Measurements from ENCODE around the gene LGI4. TPM values are rescaled to one million over a fixed set of nuclear protein-coding genes. Genes with fewer than 3 reads are reported as not detected.

The LGI4 gene
- total RNA-seq, 1 donor from 2014 or later = 0.20 TPM

DNA sequence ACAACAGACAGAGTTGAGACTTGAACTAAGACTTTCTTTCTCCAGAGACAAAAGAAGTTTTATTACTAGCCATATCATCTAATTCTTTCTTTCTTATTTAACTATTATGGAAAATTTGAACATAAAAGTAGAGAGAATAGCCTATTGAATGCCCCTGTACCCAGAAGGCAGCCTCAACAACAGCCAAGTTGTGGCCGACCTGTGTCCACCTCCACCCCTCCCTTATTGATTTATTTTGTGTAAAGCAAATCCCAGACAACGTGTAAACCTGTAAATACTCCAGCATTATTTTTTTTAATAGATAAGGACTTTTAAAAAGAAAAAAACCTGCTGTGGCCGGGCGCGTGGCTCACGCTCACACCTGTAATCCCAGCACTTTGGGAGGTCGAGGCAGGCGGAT, 45.3 kb downstream of the LGI4 start:
- no peak overlapping the region for H3K4me2 ChIP-seq (ENCODE audit: low read length)
- no peak for FAIRE-seq

DNA sequence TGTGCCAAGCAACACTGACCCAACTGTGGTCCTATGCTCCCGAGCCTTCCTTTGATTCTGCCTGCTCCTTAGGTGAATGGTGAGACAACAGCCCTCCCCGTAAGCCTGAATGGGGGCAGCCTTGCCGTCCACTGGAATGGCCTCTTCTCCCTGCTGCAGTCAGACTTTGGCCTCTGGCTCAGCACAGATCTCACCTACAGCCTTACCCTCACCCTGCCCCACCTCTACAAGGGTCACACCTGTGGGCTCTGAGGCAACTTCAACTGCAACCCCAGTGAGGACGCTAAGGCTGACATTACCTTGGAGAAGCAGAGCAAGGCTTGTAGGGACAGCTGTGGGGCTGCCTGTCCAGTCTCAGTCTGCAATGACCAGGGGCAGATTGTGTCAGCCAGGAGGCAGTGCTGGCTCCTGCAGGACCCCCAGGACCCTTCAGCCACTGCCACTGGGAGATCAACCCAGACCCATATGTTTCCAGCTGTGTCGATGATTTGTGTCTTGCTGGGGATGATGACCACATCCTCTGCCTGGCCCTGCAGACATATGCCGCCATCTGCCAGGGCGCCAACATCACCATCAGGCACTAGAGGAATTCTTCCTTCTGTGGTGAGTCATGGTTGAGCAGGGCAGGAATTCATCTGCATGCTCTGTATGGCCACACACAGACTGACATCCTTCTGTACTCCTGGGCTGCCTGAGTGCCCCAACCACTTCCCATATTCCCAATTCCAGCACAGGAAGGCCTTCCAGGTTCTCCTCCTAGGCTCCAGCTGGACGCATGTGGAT, 46.5 kb downstream of the LGI4 start:
- no peak overlapping the region for H3K4me3 Mint-ChIP-seq (ENCODE audit: unreplicated experiment)
- H3K27ac ChIP-seq (ENCODE audit: low read depth, low read length) = no peak overlapping the region
- no peaks in the 10 kb centered on the region for H3K79me2 ChIP-seq (ENCODE audit: insufficient read depth, low read length)
- H3K27ac Mint-ChIP-seq (ENCODE audit: unreplicated experiment) = peak overlapping the region; percentile 79
- no peaks in the 10 kb centered on the region for H3K9me3 Mint-ChIP-seq (ENCODE audit: unreplicated experiment)
- H3K27me3 ChIP-seq (ENCODE audit: insufficient read depth, low read length) = no peaks in the 10 kb centered on the region
- no peak for TF ChIP-seq EZH2 (IDR thresholded peaks at IDR 0.05; ENCODE audit: insufficient read depth, low read length)
- TF ChIP-seq, protein P1, sequence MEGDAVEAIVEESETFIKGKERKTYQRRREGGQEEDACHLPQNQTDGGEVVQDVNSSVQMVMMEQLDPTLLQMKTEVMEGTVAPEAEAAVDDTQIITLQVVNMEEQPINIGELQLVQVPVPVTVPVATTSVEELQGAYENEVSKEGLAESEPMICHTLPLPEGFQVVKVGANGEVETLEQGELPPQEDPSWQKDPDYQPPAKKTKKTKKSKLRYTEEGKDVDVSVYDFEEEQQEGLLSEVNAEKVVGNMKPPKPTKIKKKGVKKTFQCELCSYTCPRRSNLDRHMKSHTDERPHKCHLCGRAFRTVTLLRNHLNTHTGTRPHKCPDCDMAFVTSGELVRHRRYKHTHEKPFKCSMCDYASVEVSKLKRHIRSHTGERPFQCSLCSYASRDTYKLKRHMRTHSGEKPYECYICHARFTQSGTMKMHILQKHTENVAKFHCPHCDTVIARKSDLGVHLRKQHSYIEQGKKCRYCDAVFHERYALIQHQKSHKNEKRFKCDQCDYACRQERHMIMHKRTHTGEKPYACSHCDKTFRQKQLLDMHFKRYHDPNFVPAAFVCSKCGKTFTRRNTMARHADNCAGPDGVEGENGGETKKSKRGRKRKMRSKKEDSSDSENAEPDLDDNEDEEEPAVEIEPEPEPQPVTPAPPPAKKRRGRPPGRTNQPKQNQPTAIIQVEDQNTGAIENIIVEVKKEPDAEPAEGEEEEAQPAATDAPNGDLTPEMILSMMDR (IDR thresholded peaks at IDR 0.05; ENCODE audit: insufficient read depth, low read depth, low read length) = no peak
- peak overlapping the region; percentile 54 for H3K4me2 ChIP-seq (ENCODE audit: low read length)
- FAIRE-seq (peak; percentile 78), DNase-seq (ENCODE audit: low read depth) (peak; percentile 80)
- no peaks in the 10 kb centered on the region for H3K36me3 Mint-ChIP-seq (ENCODE audit: low read depth, unreplicated experiment)
- H2AFZ ChIP-seq (ENCODE audit: low read depth, low read length) = no peak overlapping the region
- H3K9me3 ChIP-seq (ENCODE audit: insufficient read depth, low read depth, low read length) = no peaks in the 10 kb centered on the region
- H3K4me1 ChIP-seq (ENCODE audit: insufficient read depth, low read length) = peaks cover 17% of the 10 kb centered on the region
- H4K20me1 ChIP-seq (ENCODE audit: insufficient read depth, low read length) = no peaks in the 10 kb centered on the region
- peaks cover 5% of the 10 kb centered on the region for H3K4me1 Mint-ChIP-seq (ENCODE audit: low read depth, unreplicated experiment)
- peaks cover 8% of the 10 kb centered on the region for H3K27me3 Mint-ChIP-seq (ENCODE audit: low read depth, unreplicated experiment)
- H3K9ac ChIP-seq (ENCODE audit: low read length) = no peak overlapping the region
- H3K4me3 ChIP-seq (ENCODE audit: insufficient read depth, low read depth, low read length) = no peak overlapping the region
- H3K36me3 ChIP-seq (ENCODE audit: insufficient read depth, low read length) = no peaks in the 10 kb centered on the region

More for the DNA sequence above, 45.3 kb downstream of the LGI4 start:
- no peaks in the 10 kb centered on the region for H3K9me3 Mint-ChIP-seq (ENCODE audit: unreplicated experiment)
- peaks cover 10% of the 10 kb centered on the region for H3K27me3 Mint-ChIP-seq (ENCODE audit: low read depth, unreplicated experiment)
- no peak for DNase-seq (ENCODE audit: low read depth)
- no peak overlapping the region for H2AFZ ChIP-seq (ENCODE audit: low read depth, low read length)
- H3K9ac ChIP-seq (ENCODE audit: low read length) = no peak overlapping the region
- H3K27me3 ChIP-seq (ENCODE audit: insufficient read depth, low read length) = no peaks in the 10 kb centered on the region
- no peak overlapping the region for H3K27ac ChIP-seq (ENCODE audit: low read depth, low read length)
- H3K4me1 ChIP-seq (ENCODE audit: insufficient read depth, low read length) = peaks cover 17% of the 10 kb centered on the region
- H3K79me2 ChIP-seq (ENCODE audit: insufficient read depth, low read length) = no peaks in the 10 kb centered on the region
- TF ChIP-seq, protein P1 (IDR thresholded peaks at IDR 0.05; ENCODE audit: insufficient read depth, low read depth, low read length) = no peak
- no peak for TF ChIP-seq EZH2 (IDR thresholded peaks at IDR 0.05; ENCODE audit: insufficient read depth, low read length)
- H3K36me3 ChIP-seq (ENCODE audit: insufficient read depth, low read length) = no peaks in the 10 kb centered on the region
- H3K27ac Mint-ChIP-seq (ENCODE audit: unreplicated experiment) = no peak overlapping the region
- no peaks in the 10 kb centered on the region for H3K36me3 Mint-ChIP-seq (ENCODE audit: low read depth, unreplicated experiment)
- H3K9me3 ChIP-seq (ENCODE audit: insufficient read depth, low read depth, low read length) = no peaks in the 10 kb centered on the region
- H3K4me3 Mint-ChIP-seq (ENCODE audit: unreplicated experiment) = no peak overlapping the region
- no peak overlapping the region for H3K4me3 ChIP-seq (ENCODE audit: insufficient read depth, low read depth, low read length)
- no peaks in the 10 kb centered on the region for H4K20me1 ChIP-seq (ENCODE audit: insufficient read depth, low read length)
- peaks cover 5% of the 10 kb centered on the region for H3K4me1 Mint-ChIP-seq (ENCODE audit: low read depth, unreplicated experiment)

DNA sequence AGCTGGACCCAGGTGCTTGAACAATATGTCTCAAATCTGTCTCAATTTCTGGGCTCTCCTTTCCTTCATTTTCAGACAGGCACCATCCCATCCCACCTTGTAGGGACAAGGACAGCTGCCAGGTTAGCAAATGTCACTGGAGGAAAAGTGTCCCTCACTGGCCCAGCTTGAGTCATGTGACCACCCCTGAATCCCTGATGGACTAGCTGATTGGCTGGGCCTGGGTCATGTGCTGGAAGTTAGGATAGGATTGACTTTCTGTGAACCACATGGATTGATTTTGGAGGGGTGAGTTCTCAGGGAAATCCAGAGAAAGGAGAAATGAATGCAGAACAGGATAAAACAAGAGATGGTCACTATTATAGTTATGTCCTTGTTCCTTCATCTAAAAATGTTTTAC, 47.5 kb downstream of the LGI4 start:
- H3K4me3 Mint-ChIP-seq (ENCODE audit: unreplicated experiment) = no peak overlapping the region
- H3K27me3 Mint-ChIP-seq (ENCODE audit: low read depth, unreplicated experiment) = peaks cover 8% of the 10 kb centered on the region
- H4K20me1 ChIP-seq (ENCODE audit: insufficient read depth, low read length) = no peaks in the 10 kb centered on the region
- FAIRE-seq (no peak), DNase-seq (ENCODE audit: low read depth) (no peak)
- H3K36me3 Mint-ChIP-seq (ENCODE audit: low read depth, unreplicated experiment) = no peaks in the 10 kb centered on the region
- no peaks in the 10 kb centered on the region for H3K9me3 Mint-ChIP-seq (ENCODE audit: unreplicated experiment)
- peak overlapping the region; percentile 4 for H3K27ac Mint-ChIP-seq (ENCODE audit: unreplicated experiment)
- no peaks in the 10 kb centered on the region for H3K36me3 ChIP-seq (ENCODE audit: insufficient read depth, low read length)
- H3K4me1 ChIP-seq (ENCODE audit: insufficient read depth, low read length) = peaks cover 17% of the 10 kb centered on the region
- no peak overlapping the region for H3K27ac ChIP-seq (ENCODE audit: low read depth, low read length)
- no peak overlapping the region for H3K4me2 ChIP-seq (ENCODE audit: low read length)
- no peak overlapping the region for H3K4me3 ChIP-seq (ENCODE audit: insufficient read depth, low read depth, low read length)
- no peak overlapping the region for H3K9ac ChIP-seq (ENCODE audit: low read length)
- TF ChIP-seq, protein P1 (IDR thresholded peaks at IDR 0.05; ENCODE audit: insufficient read depth, low read depth, low read length) = no peak
- no peak for TF ChIP-seq EZH2 (IDR thresholded peaks at IDR 0.05; ENCODE audit: insufficient read depth, low read length)
- H3K4me1 Mint-ChIP-seq (ENCODE audit: low read depth, unreplicated experiment) = peaks cover 5% of the 10 kb centered on the region
- H3K9me3 ChIP-seq (ENCODE audit: insufficient read depth, low read depth, low read length) = no peaks in the 10 kb centered on the region
- H3K27me3 ChIP-seq (ENCODE audit: insufficient read depth, low read length) = no peaks in the 10 kb centered on the region
- no peak overlapping the region for H2AFZ ChIP-seq (ENCODE audit: low read depth, low read length)
- no peaks in the 10 kb centered on the region for H3K79me2 ChIP-seq (ENCODE audit: insufficient read depth, low read length)
